ENCODE data around the gene LSM3. TPM values are rescaled to one million over a fixed set of nuclear protein-coding genes. Genes with fewer than 3 reads are reported as not detected.
A peak's percentile ranks its signal among the peaks of the same experiment; 100 is the strongest.

LSM3 gene
- total and polyA plus RNA-seq, 9 of the 15 experiments (the other 6 are each of a cell fraction or from before 2014, with no cell fraction given): 33.8 to 203 (median 61.2) TPM

GRCh38 chr3:14175383-14176037, 3.1 kb upstream of the LSM3 start:
- Histone ChIP-seq H3K79me2 (ENCODE audit: control insufficient read depth, insufficient read depth, low read length) (peaks cover 70% of the 10 kb centered on the region), H3K9me3 (replicated peaks; ENCODE audit: control insufficient read depth, insufficient read depth, low read depth, low read length) (no peaks in the 10 kb centered on the region), H3K4me3 (no peak overlapping the region), H3K4me1 (replicated peaks in 1 of 2; ENCODE audit: control insufficient read depth in 2 of 2, insufficient read depth in 2 of 2, low read length in 2 of 2) (peaks cover 13 to 27% of the 10 kb centered on the region in 2 experiments), H4K20me1 (replicated peaks; ENCODE audit: control insufficient read depth, insufficient read depth, low read length) (no peaks in the 10 kb centered on the region), H2AFZ (ENCODE audit: low read depth, low read length) (no peak overlapping the region), H3K9me1 (ENCODE audit: control insufficient read depth, insufficient read depth, low read length) (no peaks in the 10 kb centered on the region), H3K9ac (ENCODE audit: insufficient read depth in 1 of 2, low read depth in 2 of 2, low read length in 2 of 2) (peak overlapping the region in 1 of 2 experiments; percentile 57; a peak in 2 of 4 replicates), H3K27ac (ENCODE audit: extremely low read depth, low read depth, low read length) (peak overlapping the region; percentile 30; the same call in 1 of the 3 replicates), H3K27me3 (ENCODE audit: control insufficient read depth in 2 of 2, insufficient read depth in 2 of 2, low read length in 2 of 2) (no peaks in the 10 kb centered on the region), H3K4me2 (ENCODE audit: insufficient read depth, low read length) (no peak overlapping the region), H3K36me3 (ENCODE audit: control insufficient read depth, insufficient read depth, low read length) (peaks cover 34% of the 10 kb centered on the region)
- BruUV-seq (replicated peaks): no TSS peak
- ChIA-PET POLR2A (interaction anchor here (0.6 to 1.6 kb wide), 12 partner anchors 9 to 64 kb away, joined by 3 to 9 read pairs (median 3); partner anchors contain the start of genes CHCHD4 and TMEM43), CTCF (ENCODE audit: low intra/inter-chr PET ratio) (no interaction called here)
- DNase-seq (ENCODE audit: extremely low read depth in 1 of 4, low spot score in 3 of 4) (peak in 2 of 4 experiments; percentile 24 to 56), ATAC-seq (no peak), FAIRE-seq (no peak)
- 17% methylated on average over 3 of the region's 3 CpGs for WGBS (ENCODE audit: insufficient coverage, low coverage, missing lambda C conversion rate)
- intact Hi-C loops (cut with micrococcal nuclease): loop anchor here (5.0 kb wide), 1 partner anchor 278 kb away; no protein-coding TSS in a partner anchor
- in situ Hi-C loops (cut with MboI): no loop called here
- TF ChIP-seq MLX (CRISPR knock-in tag; conservative IDR thresholded peaks at IDR 0.05) (no peak), ARID1B (IDR thresholded peaks at IDR 0.05) (0 out of 2 replicates have a peak, but pooled peaks have one; percentile 25), ZNF282 (CRISPR knock-in tag; IDR thresholded peaks at IDR 0.05) (no peak), TEAD4 (IDR thresholded peaks at IDR 0.05; ENCODE audit: low read length) (0 out of 2 replicates have a peak, but pooled peaks have one; percentile 10), TEAD4 (CRISPR knock-in tag; IDR thresholded peaks at IDR 0.05; ENCODE audit: borderline replicate concordance) (no peak), KDM1A (IDR thresholded peaks at IDR 0.05) (0 out of 4 replicates have a peak, but pooled peaks of 1 of the 2 experiments have one; percentile 17), CUX1 (CRISPR knock-in tag; IDR thresholded peaks at IDR 0.05) (0 out of 2 replicates have a peak, but pooled peaks have one; percentile 33), STAG1 (CRISPR knock-in tag; IDR thresholded peaks at IDR 0.05; ENCODE audit: borderline replicate concordance) (no peak), MAFK (IDR thresholded peaks at IDR 0.05; ENCODE audit: low read length) (no peak), KAT2B (IDR thresholded peaks at IDR 0.05; ENCODE audit: low read depth, low read length) (no peak), MAZ (CRISPR knock-in tag; conservative IDR thresholded peaks at IDR 0.05 in 1 of 2, IDR thresholded peaks at IDR 0.05 in 1 of 2) (peak in 1 of 2 experiments; percentile 29; a peak in 1 of 4 replicates), TCF7 (IDR thresholded peaks at IDR 0.05; ENCODE audit: borderline replicate concordance) (peak; percentile 90), HBP1 (CRISPR knock-in tag; IDR thresholded peaks at IDR 0.05) (peak; percentile 29; the same call in 1 of the 2 replicates), NBN (IDR thresholded peaks at IDR 0.05; ENCODE audit: low read depth) (no peak), LEF1 (IDR thresholded peaks at IDR 0.05) (peak; percentile 58; the same call in 1 of the 2 replicates)

All from K562 (cell line).